Left kidney (tissue), 2 donors: Measurements from ENCODE around the gene SNAPC5. TPM values are rescaled to one million over a fixed set of nuclear protein-coding genes. Genes with fewer than 3 reads are reported as not detected.
"Not testable (repeated sequence)": the region's sequence is repeated elsewhere in the genome, so short reads cannot be mapped to it uniquely, and the experiment has no call there.

ENCODE experiments used
- DNase-seq: peaks from one replicate; pipeline ENCODE4 v3.0.0-alpha.2; 2013
- polyA plus RNA-seq: library from polyadenylated mRNA; unstranded; fragments of 120-200 nt; gene quantifications from one replicate; pipeline ENCODE4 v1.2.1, GENCODE V29; 2013; ENCODE audit not compliant: insufficient read length

Gene SNAPC5
- polyA plus RNA-seq, 1 donor: 39.4 TPM

GRCh38 chr15:66496951-66497501 is 536 bp downstream of the SNAPC5 start:
- no peak for DNase-seq

- DNase-seq: no peak
Observed at GRCh38 chr15:66494262-66494661, 3.3 kb downstream of the SNAPC5 start.

GRCh38 chr15:66491846-66492245 is 5.7 kb downstream of the SNAPC5 start:
- DNase-seq: no peak

GRCh38 chr15:66489179-66489791 is 8.3 kb downstream of the SNAPC5 start:
- DNase-seq: no peak

- no peak for DNase-seq
Observed at GRCh38 chr15:66488525-66488924, 9.0 kb downstream of the SNAPC5 start.

GRCh38 chr15:66486887-66487286 is 10.7 kb downstream of the SNAPC5 start:
- DNase-seq: no peak

GRCh38 chr15:66484539-66485112 is 12.9 kb downstream of the SNAPC5 start:
- no peak for DNase-seq

GRCh38 chr15:66483131-66483566 is 14.4 kb downstream of the SNAPC5 start:
- DNase-seq: no peak

- no peak for DNase-seq
Observed at GRCh38 chr15:66482539-66482938, 15.0 kb downstream of the SNAPC5 start.

GRCh38 chr15:66481107-66481856 is 16.3 kb downstream of the SNAPC5 start:
- no peak for DNase-seq

GRCh38 chr15:66480267-66480666 is 17.3 kb downstream of the SNAPC5 start:
- no peak for DNase-seq

- DNase-seq: no peak
Observed at GRCh38 chr15:66477011-66477410, 20.6 kb downstream of the SNAPC5 start.

GRCh38 chr15:66476535-66476934 is 21.0 kb downstream of the SNAPC5 start:
- DNase-seq: no peak

- DNase-seq: no peak
Observed at GRCh38 chr15:66474963-66475362, 22.6 kb downstream of the SNAPC5 start.

- no peak for DNase-seq
Observed at GRCh38 chr15:66474135-66474534, 23.4 kb downstream of the SNAPC5 start.

- no peak for DNase-seq
Observed at GRCh38 chr15:66472176-66472999, 25.2 kb downstream of the SNAPC5 start.

GRCh38 chr15:66470825-66471224 is 26.7 kb downstream of the SNAPC5 start:
- not testable (repeated sequence) for DNase-seq

- DNase-seq: not testable (repeated sequence)
Observed at GRCh38 chr15:66467162-66468040, 30.2 kb downstream of the SNAPC5 start.

GRCh38 chr15:66465294-66465693 is 32.3 kb downstream of the SNAPC5 start:
- not testable (repeated sequence) for DNase-seq

- DNase-seq: no peak
Observed at GRCh38 chr15:66462627-66463026, 34.9 kb downstream of the SNAPC5 start.

GRCh38 chr15:66461917-66462316 is 35.6 kb downstream of the SNAPC5 start:
- no peak for DNase-seq
